HG02840 (cell line): Measurements from ENCODE around the gene GOLGA6D.
"Not testable (repeated sequence)": the region's sequence is repeated elsewhere in the genome, so short reads cannot be mapped to it uniquely, and the experiment has no call there.

ENCODE experiments used
- ATAC-seq: cut with Tn5 transposase; IDR thresholded peaks from one replicate; pipeline ENCODE4 v1.9.1; 2021; ENCODE audit warnings: mild to moderate bottlenecking, moderate library complexity, moderate number of reproducible peaks; ENCODE audit not compliant: unreplicated experiment, low FRiP score

Gene GOLGA6D

DNA sequence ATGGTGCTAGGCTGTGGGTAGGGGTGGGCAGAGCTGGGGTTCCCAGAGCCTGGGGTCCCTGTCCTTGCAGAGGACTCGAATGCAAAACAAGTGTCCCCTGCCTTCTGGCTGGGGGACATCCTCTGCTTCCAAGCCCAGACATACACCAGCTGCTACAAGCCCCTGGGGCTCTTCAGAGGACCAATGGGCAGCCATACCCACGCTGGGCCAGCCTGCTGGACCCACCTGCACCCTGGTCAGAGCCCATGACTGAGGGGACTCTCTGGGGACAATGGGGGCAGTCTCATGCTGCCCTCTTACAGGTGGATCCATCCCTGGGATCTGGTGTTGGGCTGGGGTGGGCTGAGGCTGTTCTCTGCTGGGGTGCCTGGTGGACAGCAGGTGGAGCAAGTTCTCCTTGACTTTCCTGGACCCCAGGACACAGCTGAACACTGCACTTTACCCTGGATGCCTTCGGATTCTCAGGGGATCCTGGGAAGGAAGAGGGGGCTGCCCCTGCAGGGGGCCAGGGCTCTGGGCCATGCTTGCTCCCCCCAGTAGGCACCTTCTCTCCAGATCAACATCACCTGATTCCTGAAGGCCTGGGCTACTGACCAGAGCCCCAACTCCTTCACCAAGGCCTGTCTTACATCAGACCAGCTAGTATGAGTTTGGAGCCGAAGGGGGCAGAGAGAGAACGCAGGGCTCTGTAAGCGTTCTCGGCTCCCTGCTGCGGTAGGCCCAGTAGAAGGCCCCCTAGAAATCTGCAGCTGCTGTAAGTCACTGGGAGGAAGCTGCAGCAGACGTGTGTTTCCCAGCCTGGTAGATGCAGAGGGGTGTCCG lies 46.1 kb downstream of the GOLGA6D start:
- no peak for ATAC-seq

DNA sequence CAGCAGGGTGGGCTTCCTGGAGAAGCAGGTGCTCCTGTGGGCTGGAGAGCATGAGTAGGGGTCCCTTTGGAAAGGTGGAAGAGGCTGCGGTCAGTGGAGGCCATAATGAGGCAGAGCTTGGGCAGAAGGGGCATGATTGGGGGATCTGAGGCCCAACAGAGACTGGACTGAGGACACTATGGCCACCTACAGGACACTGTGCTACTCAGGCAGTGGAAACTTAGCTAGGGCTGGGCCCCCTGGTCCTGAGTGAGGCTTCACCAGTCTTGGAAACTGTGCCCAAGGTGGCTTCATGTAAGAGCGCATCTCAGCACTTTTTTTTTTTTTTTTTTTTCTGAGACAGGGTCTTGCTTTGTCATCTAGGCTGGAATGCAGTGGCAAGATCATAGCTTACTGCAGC lies 46.9 kb downstream of the GOLGA6D start:
- ATAC-seq = no peak

DNA sequence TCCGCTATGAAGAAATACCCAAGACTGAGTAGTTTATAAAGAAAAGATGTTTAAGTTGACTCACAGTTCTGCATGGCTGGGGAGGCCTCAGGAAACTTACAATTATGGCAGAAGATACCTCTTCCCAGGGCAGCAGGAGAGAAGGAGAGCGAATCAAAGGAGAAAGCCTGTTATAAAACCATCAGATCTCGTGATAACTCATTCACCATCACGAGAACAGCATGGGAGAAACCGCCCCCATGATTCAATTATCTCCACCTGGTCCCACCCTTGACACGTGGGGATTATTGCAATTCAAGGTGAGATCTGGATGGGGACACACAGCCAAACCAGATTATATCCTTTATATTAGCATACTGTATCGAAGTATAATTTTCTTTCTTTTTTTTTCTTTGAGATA lies 49.5 kb downstream of the GOLGA6D start:
- not testable (repeated sequence) for ATAC-seq

DNA sequence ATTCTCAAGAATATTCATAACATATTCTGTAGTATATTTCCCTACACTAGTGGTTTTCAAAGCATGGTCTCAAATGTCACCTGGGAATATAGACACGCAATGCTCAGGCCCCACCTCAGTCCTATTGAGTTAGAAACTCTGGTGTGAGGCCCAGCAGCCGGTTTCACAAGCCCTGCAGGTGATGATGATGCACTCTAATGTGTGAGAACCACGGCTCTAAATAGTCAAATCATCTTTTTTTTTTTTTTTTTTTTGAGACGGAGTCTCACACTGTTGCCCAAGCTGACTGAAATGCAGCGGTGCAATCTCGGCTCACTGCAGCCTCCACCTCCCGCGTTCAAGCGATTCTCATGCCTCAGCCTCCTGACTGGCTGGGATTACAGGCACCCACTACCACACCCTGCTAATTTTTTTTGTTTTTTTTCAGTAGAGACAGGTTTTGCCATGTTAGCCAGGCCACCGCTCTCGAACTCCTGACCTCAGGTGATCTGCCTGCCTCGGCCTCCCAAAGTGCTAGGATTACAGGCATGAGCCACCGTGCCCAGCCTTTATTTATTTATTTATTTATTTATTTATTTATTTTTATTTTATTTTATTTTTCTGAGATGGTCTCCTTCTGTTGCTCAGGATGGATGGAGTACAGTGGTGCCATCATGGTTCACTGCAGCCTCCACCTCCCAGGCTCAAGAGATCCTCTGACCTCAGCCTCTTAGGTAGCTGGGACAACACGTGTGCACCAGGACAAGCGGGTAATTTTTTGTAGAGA lies 51.2 kb downstream of the GOLGA6D start:
- ATAC-seq = not testable (repeated sequence)

DNA sequence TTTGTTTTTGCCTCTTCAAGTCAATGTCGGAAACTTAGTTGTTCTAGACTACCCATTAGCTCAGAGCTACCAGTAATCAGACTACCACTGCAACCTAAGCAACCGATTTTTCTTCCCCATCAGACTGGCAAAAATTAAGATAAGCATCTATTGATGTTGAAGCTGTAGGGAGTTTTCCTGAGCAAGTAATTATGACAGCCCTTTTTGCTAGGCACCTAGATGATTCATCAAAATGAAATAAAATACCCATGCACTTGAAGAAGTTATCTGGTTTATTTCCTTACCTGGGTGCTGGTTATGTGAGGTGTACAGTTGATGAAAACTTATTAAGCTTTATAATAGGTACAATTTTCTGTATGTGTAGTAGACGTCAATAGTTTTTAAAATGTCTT lies 52.7 kb downstream of the GOLGA6D start:
- no peak for ATAC-seq

DNA sequence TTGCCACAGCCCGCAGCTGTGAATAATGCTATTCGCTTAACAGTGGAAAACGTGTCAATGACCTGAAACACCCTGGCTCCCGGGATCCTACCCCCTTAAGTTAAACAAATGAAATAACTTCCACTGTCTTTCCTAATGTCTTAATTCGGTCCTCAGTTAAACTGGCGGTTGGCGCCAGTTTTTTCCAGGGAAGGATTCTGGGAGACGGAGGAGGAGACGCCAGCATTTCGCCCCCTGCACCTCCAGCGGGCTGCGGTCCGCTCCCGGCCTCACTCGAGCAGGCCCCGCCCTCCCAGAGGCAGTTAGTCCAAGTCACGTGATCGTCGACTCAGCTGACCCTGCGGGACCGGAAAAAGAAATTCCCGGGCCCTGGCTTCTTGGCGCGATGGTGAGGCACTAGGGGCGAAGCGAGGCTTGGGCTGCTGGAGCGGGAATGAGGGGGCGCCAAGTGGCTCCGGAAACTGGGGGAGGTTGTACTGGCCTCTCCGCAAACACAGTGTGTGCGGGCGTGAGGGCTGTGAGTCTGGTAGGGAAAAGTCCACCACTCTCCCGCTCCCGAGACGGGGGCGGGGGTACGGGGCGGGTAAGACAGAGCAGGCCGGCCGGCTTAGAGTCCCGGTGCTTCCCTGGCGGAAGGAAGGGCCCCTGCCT lies 53.2 kb downstream of the GOLGA6D start, which contains the start of gene COMMD4:
COMMD4 (plus strand) TSS at position 359 of the 651 bp plus-strand sequence; CDS start at position 386, 27 bp downstream.
- ATAC-seq = no peak

DNA sequence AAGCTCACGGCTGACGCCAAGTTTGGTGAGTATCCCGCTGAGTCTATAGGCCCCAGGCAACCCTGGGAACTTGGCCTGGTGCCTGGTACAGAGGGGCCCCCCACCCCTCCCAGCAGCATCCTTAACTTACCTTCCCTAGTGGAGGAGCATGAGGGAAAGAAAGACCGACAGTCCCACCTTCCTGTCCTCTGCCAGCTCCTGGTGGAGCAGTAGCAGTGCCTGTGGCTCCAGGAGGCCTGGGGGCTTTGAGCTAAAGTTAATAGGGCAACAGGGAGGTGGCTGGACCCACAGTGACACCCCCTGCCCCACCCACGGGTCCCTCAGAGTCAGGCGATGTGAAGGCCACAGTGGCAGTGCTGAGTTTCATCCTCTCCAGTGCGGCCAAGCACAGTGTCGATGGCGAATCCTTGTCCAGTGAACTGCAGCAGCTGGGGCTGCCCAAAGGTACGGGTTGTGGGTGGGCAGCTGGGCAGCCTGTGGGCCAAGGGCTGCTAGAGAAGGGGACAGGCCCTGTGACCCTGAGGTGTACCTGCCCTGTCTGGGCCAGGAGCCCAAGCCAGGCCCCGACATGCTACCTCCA lies 56.1 kb downstream of the GOLGA6D start:
- no peak for ATAC-seq

DNA sequence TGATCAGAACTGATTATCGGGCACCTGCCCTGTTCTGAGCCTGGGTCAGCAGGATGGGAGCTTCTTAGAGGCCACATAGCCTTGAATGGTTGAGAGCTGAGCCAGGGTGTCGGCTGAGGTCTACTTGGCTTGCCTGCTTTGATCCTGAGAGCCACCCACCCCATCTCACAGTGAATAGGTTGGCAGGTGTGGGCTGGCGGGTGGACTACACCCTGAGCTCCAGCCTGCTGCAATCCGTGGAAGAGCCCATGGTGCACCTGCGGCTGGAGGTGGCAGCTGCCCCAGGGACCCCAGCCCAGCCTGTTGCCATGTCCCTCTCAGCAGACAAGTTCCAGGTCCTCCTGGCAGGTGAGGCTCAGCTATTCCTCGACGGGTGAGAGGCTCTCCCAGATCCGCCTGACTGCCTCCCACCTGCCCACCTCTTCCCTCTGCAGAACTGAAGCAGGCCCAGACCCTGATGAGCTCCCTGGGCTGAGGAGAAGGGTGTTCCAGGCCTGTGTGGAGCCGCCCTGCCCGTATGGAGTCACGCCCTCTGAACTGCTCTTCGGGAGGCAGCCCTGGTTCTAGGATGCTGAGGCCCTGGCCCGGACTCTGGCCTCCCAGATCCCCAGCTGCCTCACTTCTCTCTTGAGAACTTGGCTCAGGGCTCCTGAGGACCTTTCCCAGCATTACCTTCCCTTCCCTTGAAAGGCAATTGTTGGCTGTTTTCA lies 57.1 kb downstream of the GOLGA6D start:
- no peak for ATAC-seq

DNA sequence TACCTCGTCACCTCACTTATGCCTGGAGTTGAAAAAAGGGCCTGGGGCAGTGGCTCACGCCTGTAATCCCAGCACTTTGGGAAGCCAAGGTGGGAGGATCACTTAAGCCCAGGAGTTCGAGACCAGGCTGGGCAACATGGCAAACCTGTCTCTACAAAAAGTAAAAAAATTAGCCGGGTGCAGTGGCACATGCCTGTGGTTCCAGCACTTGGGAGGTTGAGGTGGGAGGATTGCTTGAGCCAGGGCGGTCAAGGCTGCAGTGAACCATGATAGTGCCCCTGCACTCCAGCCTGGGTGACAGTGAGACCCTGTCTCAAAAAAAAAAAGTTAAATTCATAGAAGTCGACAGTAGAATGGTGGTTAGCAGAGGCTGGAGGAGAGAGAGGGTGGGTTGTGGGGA lies 59.6 kb downstream of the GOLGA6D start:
- ATAC-seq = no peak

DNA sequence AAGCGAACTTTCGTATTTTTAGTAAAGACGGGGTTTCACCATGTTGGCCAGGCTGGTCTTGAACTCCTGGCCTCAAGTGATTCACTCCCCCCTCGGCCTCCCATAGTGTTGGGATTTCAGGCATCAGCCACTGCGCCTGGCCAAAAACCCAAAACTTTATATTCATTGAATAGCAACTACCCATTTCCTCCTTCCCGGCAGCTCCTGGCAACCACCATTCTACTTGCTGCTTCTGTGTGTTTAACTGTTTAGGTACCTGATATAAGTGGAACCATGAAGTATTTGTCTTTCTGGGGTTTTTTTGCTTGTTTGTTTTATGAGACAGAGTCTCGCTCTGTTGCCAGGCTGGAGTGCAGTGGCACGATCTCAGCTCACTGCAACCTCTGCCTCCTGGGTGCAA lies 61.3 kb downstream of the GOLGA6D start:
- not testable (repeated sequence) for ATAC-seq
